Tibial nerve (tissue), 4 donors: Measurements from ENCODE around the gene AMPD1. TPM values are rescaled to one million over a fixed set of nuclear protein-coding genes. Genes with fewer than 3 reads are reported as not detected.

Experiments
- DNase-seq, 2 donors: peaks; one replicate each; pipeline ENCODE4 v3.0.0-alpha.2; 2019; ENCODE audit warnings: low spot score in 2 of 2
- H3K27ac ChIP-seq, 4 donors: fragments of 200-600 bp; sonication (generic) in 3 of 4; one replicate each; pipeline ENCODE4 v1.5.1; 2017 to 2019; ENCODE audit warnings: mild to moderate bottlenecking in 1 of 4
- H3K27me3 ChIP-seq, 2 donors: fragments of 200-600 bp; sonication (generic) in 1 of 2; one replicate each; pipeline versions ENCODE4 v1.5.1 to v1.6.0; 2017 to 2019
- H3K36me3 ChIP-seq, 3 donors: fragments of 200-600 bp; sonication (generic); one replicate each; pipeline ENCODE4 v1.5.1; 2018 to 2019
- H3K4me1 ChIP-seq, 4 donors: fragments of 200-600 bp; sonication (generic) in 3 of 4; one replicate each; pipeline ENCODE4 v1.5.1; 2017 to 2019
- H3K4me3 ChIP-seq, 4 donors: fragments of 200-600 bp; sonication (generic) in 3 of 4; one replicate each; pipeline ENCODE4 v1.5.1; 2017 to 2019; ENCODE audit warnings: mild to moderate bottlenecking in 1 of 4, moderate library complexity in 1 of 4
- H3K9me3 ChIP-seq, 4 donors: fragments of 200-600 bp; sonication (generic) in 3 of 4; one replicate each; pipeline ENCODE4 v1.5.1; 2017 to 2019
- EP300 ChIP-seq, 2 donors: sonication (generic); formaldehyde crosslinking; IDR thresholded peaks; one replicate each; pipeline ENCODE4 v1.6.1; 2017; ENCODE audit warnings: antibody characterized with exemption in 2 of 2, mild to moderate bottlenecking in 1 of 2
- POLR2A ChIP-seq, 2 donors: fragments of 450-650 bp; IDR thresholded peaks; one replicate each; pipeline ENCODE4 v1.6.1; 2017; ENCODE audit warnings: antibody characterized with exemption in 2 of 2, mild to moderate bottlenecking in 2 of 2, moderate library complexity in 2 of 2
- WGBS, 2 donors: methylation state at CpG; one replicate each; pipeline ENCODE4 v1.1.5; 2018; 5-methylcytosine and 5-hydroxymethylcytosine counted together
- small RNA-seq: library from RNA; depleted of rRNA; stranded (forward); fragments of <200 nt; gene quantifications from one replicate; pipeline ENCODE3, GENCODE V24; 2016
- total RNA-seq, 4 donors: library from RNA; depleted of rRNA; stranded (reverse); fragments of >200 nt; gene quantifications; one replicate each; pipeline ENCODE4 v1.1.0, GENCODE V29; 2016
- TF ChIP-seq, protein P1 (sequence below), 5 experiments: fragments of 200-600 bp in 3 of 5; fragments of 450-650 bp in 2 of 5; sonication (generic) in 3 of 5; IDR thresholded peaks; one replicate each; pipeline ENCODE4 v1.5.1; 2016 to 2019; ENCODE audit warnings: antibody characterized with exemption in 5 of 5, mild to moderate bottlenecking in 3 of 5, moderate library complexity in 2 of 5

Gene AMPD1
- total RNA-seq, 4 donors from 2014 or later = not detected

DNA sequence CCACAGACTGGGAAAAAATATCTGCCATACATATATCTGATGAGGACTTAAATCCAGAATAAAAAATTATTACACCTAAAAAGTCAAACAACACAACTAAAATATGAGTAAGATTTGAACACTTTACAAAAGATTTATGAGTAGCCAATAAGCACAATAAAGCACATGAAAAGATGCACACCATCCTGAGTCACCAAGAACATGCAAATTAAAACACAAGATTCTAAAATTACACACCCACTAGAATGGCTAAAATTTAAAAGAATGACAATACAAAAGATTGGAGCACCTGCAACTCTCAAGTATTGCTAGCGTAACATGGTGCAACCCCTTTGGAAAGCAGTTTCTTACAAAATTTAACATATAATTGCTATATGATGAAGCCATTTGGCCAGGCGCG lies 56.4 kb downstream of the AMPD1 start:
- Histone ChIP-seq H3K4me1 (no peaks in the 10 kb centered on the region), H3K27ac (no peak overlapping the region), H3K4me3 (no peak overlapping the region), H3K9me3 (no peaks in the 10 kb centered on the region), H3K27me3 (no peaks in the 10 kb centered on the region), H3K36me3 (no peaks in the 10 kb centered on the region)
- WGBS, 2 donors = 64 to 66% methylated on average over 3 of the region's 3 CpGs
- TF ChIP-seq, protein P1, sequence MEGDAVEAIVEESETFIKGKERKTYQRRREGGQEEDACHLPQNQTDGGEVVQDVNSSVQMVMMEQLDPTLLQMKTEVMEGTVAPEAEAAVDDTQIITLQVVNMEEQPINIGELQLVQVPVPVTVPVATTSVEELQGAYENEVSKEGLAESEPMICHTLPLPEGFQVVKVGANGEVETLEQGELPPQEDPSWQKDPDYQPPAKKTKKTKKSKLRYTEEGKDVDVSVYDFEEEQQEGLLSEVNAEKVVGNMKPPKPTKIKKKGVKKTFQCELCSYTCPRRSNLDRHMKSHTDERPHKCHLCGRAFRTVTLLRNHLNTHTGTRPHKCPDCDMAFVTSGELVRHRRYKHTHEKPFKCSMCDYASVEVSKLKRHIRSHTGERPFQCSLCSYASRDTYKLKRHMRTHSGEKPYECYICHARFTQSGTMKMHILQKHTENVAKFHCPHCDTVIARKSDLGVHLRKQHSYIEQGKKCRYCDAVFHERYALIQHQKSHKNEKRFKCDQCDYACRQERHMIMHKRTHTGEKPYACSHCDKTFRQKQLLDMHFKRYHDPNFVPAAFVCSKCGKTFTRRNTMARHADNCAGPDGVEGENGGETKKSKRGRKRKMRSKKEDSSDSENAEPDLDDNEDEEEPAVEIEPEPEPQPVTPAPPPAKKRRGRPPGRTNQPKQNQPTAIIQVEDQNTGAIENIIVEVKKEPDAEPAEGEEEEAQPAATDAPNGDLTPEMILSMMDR (IDR thresholded peaks at IDR 0.05) = no peak
- TF ChIP-seq POLR2A (IDR thresholded peaks at IDR 0.05) (no peak), EP300 (IDR thresholded peaks at IDR 0.05) (no peak)
- DNase-seq = no peak

GRCh38 chr1:114632427-114632826 lies 62.9 kb downstream of the AMPD1 start:
- no peaks in the 10 kb centered on the region for H3K36me3 ChIP-seq
- no peak for TF ChIP-seq POLR2A (IDR thresholded peaks at IDR 0.05)
- TF ChIP-seq EP300 (IDR thresholded peaks at IDR 0.05) = no peak
- TF ChIP-seq, protein P1 (IDR thresholded peaks at IDR 0.05) = no peak
- DNase-seq = no peak

DNA sequence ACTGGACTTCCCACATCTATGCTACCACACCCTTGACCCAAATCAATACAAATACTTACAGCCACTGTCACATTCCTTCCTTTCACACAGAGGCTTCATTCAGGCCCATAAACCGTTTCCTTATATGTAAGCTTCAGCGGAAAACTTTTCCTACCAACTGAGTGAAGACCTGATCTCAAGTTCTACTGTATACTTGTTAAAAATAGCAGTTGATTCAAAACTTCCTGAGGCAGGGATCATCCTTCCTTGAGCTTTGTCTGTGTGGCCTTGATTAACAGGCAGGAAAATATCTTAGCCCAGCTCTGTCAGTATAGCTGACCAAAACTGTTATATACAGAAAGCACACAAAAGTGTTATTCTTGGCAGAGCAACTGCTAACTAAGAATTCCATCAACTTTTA lies 68.2 kb downstream of the AMPD1 start:
- Histone ChIP-seq H3K4me1 (no peaks in the 10 kb centered on the region), H3K4me3 (no peak overlapping the region), H3K36me3 (peaks cover 0 to 4% (median 0%) of the 10 kb centered on the region in 3 donors), H3K27me3 (no peaks in the 10 kb centered on the region), H3K27ac (no peak overlapping the region), H3K9me3 (peaks cover 0 to 8% (median 0%) of the 10 kb centered on the region in 4 donors)
- TF ChIP-seq, protein P1 (IDR thresholded peaks at IDR 0.05) = no peak
- TF ChIP-seq EP300 (IDR thresholded peaks at IDR 0.05) (no peak), POLR2A (IDR thresholded peaks at IDR 0.05) (no peak)
- WGBS, 2 donors = 17 to 27% methylated on average over 2 of the region's 2 CpGs
- no peak for DNase-seq

More at GRCh38 chr1:114632427-114632826, 62.9 kb downstream of the AMPD1 start:
- H3K27me3 ChIP-seq = no peaks in the 10 kb centered on the region
- no peaks in the 10 kb centered on the region for H3K4me1 ChIP-seq
- no peak overlapping the region for H3K27ac ChIP-seq
- peaks cover 0 to 14% (median 0%) of the 10 kb centered on the region in 4 donors for H3K9me3 ChIP-seq
- H3K4me3 ChIP-seq = no peak overlapping the region

- Histone ChIP-seq H3K4me3 (no peak overlapping the region), H3K9me3 (no peaks in the 10 kb centered on the region), H3K36me3 (peaks cover 0 to 16% (median 0%) of the 10 kb centered on the region in 3 donors), H3K27ac (no peak overlapping the region), H3K27me3 (no peaks in the 10 kb centered on the region), H3K4me1 (no peaks in the 10 kb centered on the region)
- no peak for TF ChIP-seq EP300 (IDR thresholded peaks at IDR 0.05)
- no peak for TF ChIP-seq POLR2A (IDR thresholded peaks at IDR 0.05)
- TF ChIP-seq, protein P1 (IDR thresholded peaks at IDR 0.05) = no peak
- WGBS, 2 donors = 93 to 94% methylated on average over 5 of the region's 5 CpGs
- no peak for DNase-seq
Observed at GRCh38 chr1:114623364-114623763, 72.0 kb downstream of the AMPD1 start.

Small RNAs within 50 kb of the gene (small RNA-seq; reads per million reads assigned to genes)
- gene RN7SL432P (not detected), gene RNY1P13 (not detected)

Other genes starting within 250 kb of the AMPD1 start
- gene TRIM33, start 184.3 kb downstream of the AMPD1 start, total RNA-seq = 10 to 100 TPM; 50.8 to 68.2 (median 53.4) TPM
- 10 to 100 TPM; 25.8 to 35.4 (median 28.4) TPM for gene BCAS2, start 113.9 kb downstream of the AMPD1 start, total RNA-seq
- gene DENND2C, start 25.5 kb downstream of the AMPD1 start, total RNA-seq = 1 to 10 TPM; 2.4 to 4.5 (median 3.3) TPM
- gene NRAS, start 21.2 kb upstream of the AMPD1 start, total RNA-seq = 10 to 100 TPM; 16.3 to 22.8 (median 20.1) TPM
- 1,000 to 10,000 TPM in 1 of 4 donors, 100 to 1,000 TPM in 3; 528 to 1,344 (median 763) TPM for gene CSDE1, start 62.4 kb upstream of the AMPD1 start, total RNA-seq
- gene SIKE1, start 85.1 kb upstream of the AMPD1 start, total RNA-seq = 10 to 100 TPM; 19.8 to 58.1 (median 44.0) TPM
- not detected for gene SYCP1, start 159.3 kb upstream of the AMPD1 start, total RNA-seq